NCI-H2107 treated with DMSO at 0.1 percent for 48 hours (cell line): ENCODE results near the gene EEPD1.
A peak's percentile ranks its signal among the peaks of the same experiment; 100 is the strongest.
"Not testable (repeated sequence)": the region's sequence is repeated elsewhere in the genome, so short reads cannot be mapped to it uniquely, and the experiment has no call there.

Source experiments
- DNase-seq: peaks from one replicate; lab custom pipeline; 2025; ENCODE audit not compliant: unreplicated experiment; lab: John Stamatoyannopoulos, UW

EEPD1 gene

GRCh38 chr7:36214608-36215456, 61.8 kb downstream of the EEPD1 start:
- no peak for DNase-seq

- DNase-seq = no peak
Measured at GRCh38 chr7:36215457-36215765, 62.4 kb downstream of the EEPD1 start.

- DNase-seq = no peak
Measured at GRCh38 chr7:36216063-36216684, 63.1 kb downstream of the EEPD1 start.

DNA sequence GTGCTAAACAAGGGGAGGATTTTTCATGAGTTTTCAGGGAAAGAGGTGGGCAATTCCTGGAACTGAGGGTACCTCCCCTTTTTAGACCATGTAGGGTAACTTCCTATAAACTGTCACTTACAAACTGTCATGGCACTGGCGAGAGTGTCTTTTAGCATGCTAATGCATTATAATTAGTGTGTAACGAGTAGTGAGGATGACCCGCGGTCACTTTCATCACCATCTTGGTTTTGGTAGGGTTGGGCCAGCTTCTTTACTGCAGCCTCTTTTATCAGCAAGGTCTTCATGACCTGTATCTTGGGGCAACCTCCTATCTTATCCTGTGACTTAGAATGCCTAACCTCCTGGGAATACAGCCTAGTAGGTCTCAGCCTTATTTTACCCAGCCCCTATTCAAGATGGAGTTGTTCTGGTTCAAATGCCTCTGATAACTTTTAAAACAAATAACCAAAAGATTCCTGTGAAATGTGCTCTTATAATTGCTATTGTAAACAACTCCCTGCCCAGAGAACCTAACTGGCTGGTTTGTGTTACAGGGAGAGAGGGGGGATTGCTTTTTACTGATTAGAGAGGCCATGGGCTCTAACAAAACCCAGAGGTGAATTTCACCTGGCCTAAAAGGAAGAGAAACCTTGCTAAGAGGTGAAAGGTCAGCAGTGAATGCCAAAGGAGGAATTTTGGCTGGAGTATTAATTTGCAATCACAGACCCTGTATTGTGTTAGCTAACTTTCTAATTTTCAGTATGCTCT, 64.3 kb downstream of the EEPD1 start:
- DNase-seq = no peak

GRCh38 chr7:36217961-36218284, 64.9 kb downstream of the EEPD1 start:
- DNase-seq = no peak

DNA sequence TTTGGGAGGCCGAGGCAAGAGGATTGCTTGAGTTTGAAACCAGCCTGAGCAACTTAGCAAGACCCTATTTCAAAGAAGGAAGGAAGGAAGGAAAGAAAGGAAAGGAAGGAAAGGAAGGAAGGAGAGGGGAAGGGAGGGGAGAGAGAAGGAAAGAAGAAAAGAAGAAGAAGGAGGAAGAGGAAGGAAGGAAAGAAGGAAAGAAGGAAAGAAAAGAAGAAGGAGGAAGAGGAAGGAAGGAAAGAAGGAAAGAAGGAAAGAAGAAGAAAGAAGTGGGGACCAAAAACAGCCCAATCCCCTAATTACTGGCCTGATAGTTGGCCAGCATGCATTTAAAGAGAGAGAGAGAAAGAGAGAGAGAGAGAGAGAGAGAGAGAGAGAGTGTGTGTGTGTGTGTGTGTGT, 66.4 kb downstream of the EEPD1 start:
- DNase-seq = no peak

- no peak for DNase-seq
Measured at GRCh38 chr7:36223851-36224250, 70.8 kb downstream of the EEPD1 start.

GRCh38 chr7:36224934-36225858, 72.1 kb downstream of the EEPD1 start:
- DNase-seq = no peak

DNA sequence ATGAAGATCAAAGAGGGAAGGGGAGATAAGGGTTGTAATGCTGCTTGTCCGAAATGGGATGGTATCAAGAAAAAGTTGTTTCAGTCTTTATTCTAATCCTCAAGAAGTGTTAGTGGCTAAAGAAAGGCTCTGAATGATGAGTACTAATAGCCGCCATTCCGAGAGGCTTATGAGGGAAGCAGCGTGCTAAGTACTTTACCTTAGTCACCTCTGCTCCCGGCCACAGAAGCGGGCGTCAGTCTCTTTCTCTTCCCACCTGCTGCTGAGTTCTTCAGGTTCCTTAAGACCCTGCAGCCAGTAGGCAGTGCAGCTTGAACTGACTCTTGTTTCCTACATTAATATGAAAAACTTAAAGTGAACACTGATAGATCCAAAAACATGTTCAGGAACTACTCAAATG, 73.1 kb downstream of the EEPD1 start:
- DNase-seq = no peak

- no peak for DNase-seq
Measured at GRCh38 chr7:36227223-36227622, 74.2 kb downstream of the EEPD1 start.

DNA sequence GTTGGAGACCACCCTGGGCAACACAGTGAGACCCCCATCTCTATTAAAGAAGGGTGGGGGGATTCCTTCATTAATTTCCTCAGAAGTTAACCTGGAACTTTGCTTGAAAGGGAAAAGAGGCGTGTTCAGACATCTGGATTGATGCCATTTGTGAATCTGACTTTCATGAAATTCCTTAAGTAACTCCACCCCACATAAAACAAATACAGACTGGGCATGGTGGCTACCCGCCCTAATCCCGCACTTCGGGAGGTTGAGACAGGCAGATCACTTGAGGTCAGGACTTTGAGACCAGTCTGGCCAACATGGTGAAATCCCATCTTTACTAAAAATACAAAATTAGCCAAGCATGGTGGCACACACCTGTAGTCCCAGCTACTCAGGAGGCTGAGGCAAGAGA, 75.0 kb downstream of the EEPD1 start:
- DNase-seq = no peak

- DNase-seq = no peak
Measured at GRCh38 chr7:36231406-36231805, 78.4 kb downstream of the EEPD1 start.

DNA sequence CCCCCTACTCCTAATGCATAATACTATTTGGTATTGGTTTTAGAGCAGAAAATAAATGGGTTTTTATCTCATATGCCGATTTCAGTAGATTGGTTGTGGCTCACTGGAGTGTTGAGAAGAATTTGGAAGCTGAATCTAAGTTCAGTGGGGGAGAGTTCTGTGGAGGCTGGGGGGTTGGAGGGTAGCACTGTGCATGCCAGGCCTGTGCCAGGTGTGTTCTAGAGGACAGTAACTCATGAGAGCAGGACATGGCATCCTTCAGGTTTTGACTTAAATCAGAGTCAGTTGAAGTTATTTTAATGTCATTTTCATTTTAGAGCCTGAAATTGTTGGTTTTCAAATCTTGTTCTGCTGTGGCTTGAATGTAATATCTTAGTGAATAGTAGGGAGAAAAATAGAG, 79.5 kb downstream of the EEPD1 start:
- DNase-seq = no peak

DNA sequence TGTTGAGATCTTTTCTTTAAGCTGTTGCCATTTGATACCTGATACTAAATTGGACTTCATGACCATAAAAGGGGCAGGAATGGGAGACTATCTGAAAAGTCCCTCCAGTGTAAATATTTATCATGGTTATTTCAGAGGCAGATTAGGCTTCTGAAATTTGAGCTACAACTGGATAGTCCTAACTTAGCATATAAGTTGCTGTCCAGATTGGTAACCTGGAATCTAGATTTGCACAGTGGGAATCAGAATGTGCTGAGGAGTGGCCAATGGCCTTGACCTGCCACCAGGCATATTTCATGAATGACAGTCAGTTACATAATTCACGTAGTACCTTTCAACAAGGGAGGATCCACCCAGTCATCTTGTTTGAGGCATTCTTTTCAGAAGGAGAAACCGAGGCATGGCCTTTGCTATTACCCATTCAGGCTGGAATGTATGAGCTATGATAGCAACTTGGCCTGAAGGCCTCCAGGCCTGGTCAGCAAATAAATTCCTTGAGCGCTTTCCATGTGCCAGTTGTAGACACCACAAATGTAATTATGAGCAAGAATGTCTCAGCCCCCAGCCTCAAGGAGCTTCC, 80.0 kb downstream of the EEPD1 start:
- peak; percentile 21 for DNase-seq

- DNase-seq = no peak
Measured at GRCh38 chr7:36236073-36236472, 83.0 kb downstream of the EEPD1 start.

GRCh38 chr7:36238138-36238537, 85.1 kb downstream of the EEPD1 start:
- DNase-seq = no peak

DNA sequence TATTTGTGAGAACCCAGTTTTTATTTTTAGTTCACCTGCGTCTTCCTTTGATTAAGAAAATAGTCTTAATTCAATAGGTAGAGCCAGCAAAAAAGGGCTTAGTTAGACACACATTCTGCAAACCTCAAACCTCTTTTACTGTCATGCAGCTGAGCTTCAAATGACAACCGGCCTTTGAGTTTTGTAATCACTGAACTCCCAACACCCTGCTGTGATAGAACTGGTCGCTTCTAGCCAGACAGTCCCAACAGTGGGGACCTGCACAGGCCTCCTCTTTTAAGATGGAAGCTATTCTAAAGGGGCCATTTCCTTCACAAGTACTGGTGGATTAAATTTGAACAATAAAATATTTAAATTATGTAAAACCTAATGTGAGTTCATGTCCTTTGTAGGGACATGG, 90.3 kb downstream of the EEPD1 start:
- DNase-seq = peak; percentile 41

- not testable (repeated sequence) for DNase-seq
Measured at GRCh38 chr7:36244001-36244400, 90.9 kb downstream of the EEPD1 start.

DNA sequence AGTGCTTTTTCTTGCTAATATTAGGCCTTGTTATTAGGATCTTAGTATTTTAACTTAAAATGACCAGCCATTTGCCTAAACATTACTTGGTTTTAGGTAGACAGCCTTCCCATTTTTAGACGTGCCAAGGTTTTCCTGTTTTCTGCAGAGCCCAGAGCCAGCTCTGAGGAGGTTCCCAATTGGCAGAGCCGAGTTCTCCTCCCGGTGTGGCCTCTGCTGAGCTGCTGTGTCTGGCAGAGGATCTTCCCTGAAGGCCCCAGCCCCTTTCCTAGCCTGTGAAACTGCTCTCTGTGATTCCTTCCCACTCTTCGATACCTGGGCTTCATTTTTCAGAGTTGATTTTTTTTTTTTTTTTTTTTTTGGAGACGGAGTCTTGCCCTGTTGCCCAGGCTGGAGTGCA, 91.4 kb downstream of the EEPD1 start:
- no peak for DNase-seq

DNA sequence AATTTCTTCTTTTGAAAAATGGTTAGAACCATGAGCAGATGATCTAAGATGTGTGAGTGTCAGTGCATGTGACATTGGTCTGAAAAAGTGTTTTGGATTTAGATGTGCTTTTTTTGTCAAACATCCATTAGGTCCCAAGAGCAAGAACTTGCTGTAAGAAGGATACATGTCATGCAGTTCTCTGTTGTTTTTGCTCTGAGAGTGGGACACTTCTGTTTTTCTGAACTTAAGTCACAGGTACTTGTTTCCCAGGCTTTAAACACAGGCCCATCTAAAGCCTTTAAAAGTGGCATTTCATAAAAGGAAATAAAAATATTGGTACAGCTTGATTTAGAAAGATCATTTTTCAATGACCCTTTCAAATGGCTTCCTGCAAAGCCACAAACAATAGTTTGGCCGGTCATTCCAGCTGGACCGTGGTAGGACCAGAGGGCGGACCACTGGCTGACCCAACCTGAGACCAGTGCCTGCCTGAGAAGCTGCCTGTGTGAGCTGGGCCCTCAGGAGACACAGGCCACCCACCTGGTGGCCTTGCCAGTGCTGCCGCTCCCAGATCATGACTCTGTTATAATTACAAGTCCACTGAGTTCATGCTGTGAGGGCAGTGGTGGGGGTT, 92.7 kb downstream of the EEPD1 start:
- no peak for DNase-seq
